GM19035 (cell line): Measurements from ENCODE around the gene CRIM1.

Source experiments
- ATAC-seq: cut with Tn5 transposase; IDR thresholded peaks from one replicate; pipeline ENCODE4 v1.9.1; 2021; ENCODE audit not compliant: unreplicated experiment

Gene CRIM1

GRCh38 chr2:36371928-36372391, 16.4 kb downstream of the CRIM1 start:
- ATAC-seq, result no peak

DNA sequence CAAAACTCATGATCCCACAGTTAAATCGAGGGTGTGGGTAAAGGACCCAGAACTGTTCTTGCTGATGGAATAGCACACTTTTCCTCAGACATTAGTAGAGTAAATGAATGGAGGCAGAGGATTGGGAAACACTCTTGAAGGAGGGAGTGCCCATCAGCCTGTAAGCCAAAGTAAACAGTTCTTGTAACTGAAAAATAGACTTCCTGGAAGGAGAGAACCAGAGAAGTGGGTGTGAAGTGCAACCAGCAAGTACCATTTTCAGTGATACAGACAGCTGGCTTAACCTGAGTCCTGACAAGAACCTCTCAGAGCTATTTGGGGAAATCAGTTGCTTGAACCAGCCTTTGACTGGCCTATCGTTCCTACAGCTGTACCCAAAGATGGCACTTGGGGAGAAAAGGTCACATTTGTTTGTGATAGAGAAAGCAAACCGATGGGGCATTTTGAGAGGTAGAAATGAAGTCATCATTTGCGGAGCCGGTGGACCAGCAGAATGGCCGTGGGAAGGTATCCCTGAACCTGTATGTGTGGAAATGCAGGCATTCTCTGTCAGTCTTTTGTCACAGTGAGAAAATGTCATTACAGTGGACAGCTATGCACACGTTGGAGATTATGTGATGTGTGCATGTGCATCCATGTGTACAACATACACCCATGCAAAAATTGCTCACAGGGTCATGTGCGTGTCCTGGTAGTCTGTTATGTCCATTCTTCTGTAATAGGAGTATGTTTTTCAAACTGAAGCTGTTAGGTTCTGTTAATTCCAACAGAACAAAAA, 17.8 kb downstream of the CRIM1 start:
- no peak for ATAC-seq

DNA sequence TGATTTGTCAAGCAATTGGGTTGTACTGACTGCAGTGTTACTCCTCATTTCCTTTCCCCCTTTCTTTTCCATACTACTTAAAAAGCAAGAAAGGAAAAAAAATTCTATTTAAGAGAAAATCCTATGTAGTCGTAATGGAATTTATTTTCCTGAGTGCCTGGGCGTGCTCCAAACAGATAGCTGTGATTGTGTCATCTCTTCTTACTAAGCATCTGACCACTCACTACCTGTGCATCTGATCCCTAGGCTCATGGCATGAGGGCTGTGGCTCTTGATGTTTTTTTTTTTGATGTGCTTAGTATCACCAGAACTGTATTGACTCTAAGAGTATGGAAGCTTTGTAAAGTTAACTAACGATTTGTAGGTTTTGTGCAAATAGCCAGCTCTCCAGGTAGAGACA, 19.0 kb downstream of the CRIM1 start:
- no peak for ATAC-seq

GRCh38 chr2:36376319-36376765, 20.8 kb downstream of the CRIM1 start:
- ATAC-seq, result no peak

DNA sequence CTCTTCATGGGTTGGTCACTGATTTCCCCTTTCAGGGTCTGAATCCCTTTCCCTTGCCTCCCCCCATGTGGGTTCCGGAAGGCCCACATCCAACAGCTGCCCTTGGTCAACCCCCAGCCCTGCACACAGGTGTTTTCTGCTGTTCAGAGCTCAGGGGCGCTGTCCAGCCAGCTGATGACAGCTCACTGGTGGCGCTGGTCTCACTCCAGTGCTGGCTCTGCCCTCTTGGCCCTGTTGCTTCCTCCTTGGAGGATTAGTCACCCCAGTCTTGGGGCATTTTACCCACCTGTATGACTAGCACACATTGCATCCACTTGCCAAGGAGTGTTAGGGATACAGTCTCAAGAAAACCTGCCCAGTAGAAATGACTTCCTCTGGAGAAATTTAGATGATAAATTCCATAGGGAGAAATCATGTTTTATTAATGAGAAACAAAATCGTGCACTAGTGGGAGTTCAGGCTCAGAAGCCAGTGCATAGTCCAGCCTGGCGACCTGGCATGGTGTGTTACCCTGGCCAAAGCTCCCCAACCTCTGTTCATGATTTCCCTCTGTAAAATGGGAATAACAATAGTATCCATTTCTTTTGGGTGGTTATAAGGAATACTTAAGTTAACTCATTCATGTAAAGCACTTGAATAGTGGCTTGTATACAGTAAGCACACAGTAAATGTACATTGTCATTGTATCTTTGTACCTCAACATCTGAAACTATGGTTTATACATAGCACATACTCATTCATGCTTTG, 21.6 kb downstream of the CRIM1 start:
- no peak for ATAC-seq

DNA sequence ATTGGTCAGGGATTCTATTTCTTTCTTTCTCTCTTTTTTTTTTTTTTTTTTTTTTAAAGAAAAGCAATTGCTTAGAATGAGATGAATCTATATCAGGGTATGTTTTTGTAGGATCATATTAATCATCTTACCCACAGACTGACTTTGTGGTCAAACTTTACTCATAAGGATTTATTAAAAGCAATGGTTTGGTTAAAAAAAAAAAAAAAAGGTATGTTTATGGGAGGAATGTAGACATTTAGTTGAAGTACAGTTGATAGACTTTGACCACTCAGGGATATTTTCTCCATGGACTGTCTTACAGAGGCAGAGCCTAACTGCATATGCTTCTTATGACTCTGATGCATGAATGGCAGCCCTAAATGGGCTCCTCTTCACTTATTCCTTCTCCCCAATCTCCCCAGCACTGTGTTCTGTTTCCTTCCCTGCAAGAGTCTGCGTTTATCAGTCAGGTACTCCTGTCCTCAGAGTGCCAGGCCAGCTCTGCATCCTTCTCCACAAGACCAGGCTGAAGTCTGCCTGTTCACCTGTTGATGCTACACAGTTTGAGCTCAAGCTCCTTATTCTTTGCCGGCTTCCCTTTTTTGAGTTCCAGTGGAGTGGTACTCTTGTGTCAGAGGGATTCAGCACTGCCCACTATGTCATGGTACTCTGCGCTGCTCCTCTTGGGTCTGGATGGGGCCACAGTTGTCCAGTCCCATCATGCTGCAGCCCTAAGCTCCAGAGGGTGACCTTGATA, 24.3 kb downstream of the CRIM1 start:
- ATAC-seq, result no peak

DNA sequence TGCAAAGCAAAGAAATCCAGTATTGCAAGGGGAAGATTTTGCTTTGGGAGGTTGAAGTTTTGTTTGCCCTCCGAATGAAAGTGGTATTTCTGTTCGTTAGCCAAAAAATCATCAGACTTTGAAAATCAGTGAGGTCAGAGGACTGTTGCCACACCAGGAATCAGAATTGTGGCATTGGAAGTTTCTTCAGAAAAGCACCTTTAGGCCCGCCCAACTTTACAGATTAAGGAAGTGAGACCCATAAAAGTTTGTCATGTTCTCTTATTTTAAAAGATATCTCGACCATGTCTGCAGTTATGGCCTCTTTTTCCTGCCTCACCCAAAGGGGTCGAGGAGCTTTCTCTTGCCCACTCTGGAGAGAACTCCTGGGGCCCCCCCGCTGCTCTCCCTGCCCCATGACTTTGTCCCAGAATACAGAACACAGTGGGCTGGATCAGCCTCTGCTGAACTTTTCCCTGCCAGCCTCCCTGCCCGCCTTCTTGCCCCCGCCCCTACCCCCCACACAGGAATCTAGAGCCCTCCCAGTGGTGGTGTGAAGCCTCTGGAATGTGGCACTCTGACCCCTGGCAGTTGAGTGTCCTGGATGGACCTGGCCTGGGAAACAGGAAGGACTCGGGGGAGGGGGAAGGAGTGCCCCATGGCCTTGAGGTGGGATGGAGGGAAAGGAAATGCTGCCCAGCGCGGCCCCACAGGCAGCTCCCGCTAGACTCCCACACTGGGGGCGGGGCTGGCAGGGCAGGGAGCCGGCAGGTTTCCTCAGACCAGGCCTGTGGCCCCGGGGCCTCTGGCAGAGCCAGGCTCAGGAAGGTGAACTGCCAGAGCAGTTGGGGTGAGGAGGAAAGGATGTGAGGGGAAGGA, 25.3 kb downstream of the CRIM1 start:
- no peak for ATAC-seq

DNA sequence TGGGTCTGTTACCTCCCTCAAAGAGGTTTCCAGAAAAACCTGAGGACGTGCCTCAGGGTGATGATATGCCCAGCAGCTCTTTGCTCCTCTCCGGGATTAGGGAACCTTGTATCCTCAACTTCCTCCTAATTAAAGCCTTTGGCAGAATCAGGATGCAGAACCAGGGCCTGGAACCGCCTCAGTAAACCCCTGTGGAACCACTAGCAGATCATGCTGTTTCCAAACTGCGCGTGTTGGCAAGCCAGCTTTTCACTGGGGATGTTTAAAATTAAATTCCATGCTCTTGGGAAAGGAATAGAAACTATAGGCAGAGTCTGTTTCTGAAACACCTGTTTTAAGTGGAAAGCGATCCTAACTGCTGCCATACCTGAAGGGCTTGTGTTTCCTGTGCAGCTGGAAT, 26.4 kb downstream of the CRIM1 start:
- no peak for ATAC-seq

DNA sequence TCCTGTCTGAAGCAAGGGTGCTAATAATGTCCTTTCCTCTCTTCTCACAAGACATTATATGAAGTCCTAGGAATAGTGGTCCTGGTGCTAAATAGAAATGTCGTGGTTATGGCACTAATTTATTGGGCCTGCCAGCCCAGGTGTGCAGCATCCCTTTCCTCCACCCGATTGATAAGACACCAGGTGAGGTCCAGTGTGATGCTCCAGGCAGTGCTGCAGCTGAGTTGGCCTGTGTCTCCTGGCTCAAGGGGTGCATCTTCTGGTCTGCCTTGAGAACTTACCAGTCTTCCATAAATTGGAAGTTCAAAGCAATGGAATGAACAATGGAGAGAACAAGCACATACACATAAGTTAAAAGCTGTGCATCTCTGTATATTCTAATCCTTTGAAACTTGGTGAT, 26.9 kb downstream of the CRIM1 start:
- no peak for ATAC-seq

- ATAC-seq, result no peak
Measured at GRCh38 chr2:36383726-36384125, 28.1 kb downstream of the CRIM1 start.

DNA sequence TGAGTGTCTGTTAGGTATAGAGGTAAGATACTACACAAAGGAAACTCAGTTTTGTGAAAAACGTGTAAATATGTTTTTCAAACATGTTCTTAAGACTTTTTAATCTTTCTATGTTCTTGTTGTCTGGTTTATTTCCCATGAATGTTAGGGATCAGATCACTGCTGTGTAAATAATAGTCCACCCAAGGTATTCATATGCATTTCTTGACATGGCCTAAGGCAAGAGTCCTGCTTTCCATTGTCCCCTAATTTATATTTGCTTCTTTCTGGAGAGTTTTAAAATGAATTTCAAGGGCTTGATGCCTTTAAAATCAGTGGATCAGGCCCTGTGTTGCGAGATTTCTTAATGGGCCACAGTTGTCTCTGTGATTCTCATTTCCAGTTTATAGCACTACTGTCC, 28.9 kb downstream of the CRIM1 start:
- ATAC-seq, result no peak

GRCh38 chr2:36385603-36386002, 30.0 kb downstream of the CRIM1 start:
- no peak for ATAC-seq

GRCh38 chr2:36387258-36387916, 31.8 kb downstream of the CRIM1 start:
- no peak for ATAC-seq

GRCh38 chr2:36388472-36388871, 32.9 kb downstream of the CRIM1 start:
- no peak for ATAC-seq

DNA sequence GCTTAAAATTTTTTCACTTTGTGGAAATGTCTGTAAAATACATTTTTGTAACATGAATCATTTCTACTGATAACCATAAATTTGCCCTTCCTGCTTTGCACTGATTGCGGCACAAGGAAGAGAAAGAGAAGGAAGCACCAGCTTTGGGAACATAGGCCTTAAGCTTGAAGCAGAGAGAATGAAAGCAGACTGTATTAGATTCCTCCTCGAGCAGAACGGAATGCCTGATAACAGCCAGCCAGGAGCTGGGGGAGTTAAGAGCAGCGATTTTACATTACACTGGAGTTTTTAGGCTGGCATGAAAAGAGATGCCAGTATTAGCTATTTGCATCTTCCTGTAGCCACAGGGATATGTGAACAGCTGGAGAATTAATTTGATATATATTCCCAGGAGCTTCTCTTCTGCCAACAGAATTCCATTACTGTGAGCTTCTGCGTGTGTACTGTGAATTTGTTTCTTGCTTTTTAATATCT, 33.5 kb downstream of the CRIM1 start:
- ATAC-seq, result no peak

DNA sequence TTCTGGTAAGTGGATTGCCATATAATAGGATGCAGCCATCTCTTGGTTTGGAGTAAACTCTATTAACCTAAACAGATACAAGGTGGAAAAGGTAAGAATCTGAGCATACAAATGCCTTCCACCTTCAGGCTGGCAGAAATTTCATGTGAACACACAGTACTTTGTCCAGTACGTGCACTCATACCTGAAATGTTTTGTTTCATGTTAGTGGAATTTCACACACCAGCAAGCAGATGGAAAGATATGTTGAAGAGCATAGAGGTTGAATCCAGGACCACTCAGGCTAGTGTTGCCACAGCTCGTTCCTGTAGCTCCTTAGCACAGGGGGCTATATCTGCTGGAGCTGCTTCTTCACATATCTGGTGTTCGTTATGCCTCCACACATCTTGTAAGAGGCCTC, 34.0 kb downstream of the CRIM1 start:
- ATAC-seq, result no peak

- ATAC-seq, result no peak
Measured at GRCh38 chr2:36392571-36393255, 37.1 kb downstream of the CRIM1 start.

DNA sequence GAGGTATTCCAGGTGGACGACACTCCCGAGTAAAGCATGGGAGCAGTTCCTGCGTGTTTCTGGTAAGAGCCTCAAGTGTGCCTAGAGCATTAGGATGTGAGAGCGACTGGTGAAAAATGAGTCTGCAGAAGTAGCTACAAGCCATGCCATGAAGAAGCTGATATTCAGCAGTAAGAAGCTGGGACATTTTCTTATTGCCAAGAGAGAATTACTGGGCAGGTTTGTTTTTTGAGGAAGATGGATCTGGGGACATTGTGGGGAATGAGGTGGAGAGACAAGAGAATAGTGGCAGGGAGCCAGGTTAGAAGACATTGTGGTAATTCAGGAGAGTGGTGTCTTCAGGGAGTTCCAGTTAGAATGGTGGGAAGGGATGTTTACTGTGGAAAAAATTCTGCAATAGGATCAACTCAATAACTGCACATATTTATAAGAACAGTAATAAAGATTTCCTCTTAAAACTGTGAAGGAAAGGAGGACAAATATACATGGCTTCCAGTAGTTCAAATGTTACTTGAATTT, 38.2 kb downstream of the CRIM1 start:
- ATAC-seq, result no peak

- no peak for ATAC-seq
Measured at GRCh38 chr2:36394804-36395203, 39.2 kb downstream of the CRIM1 start.
